Measurements from ENCODE around the gene OR2T11. TPM values are rescaled to one million over a fixed set of nuclear protein-coding genes. Genes with fewer than 3 reads are reported as not detected.
"Not testable (repeated sequence)": the region's sequence is repeated elsewhere in the genome, so short reads cannot be mapped to it uniquely, and the experiment has no call there.

The OR2T11 gene
- not detected for total RNA-seq

GRCh38 chr1:248634991-248635390 is at the start of gene OR2T11:
OR2T11 (minus strand) TSS chr1:248635091; CDS start chr1:248627128, 7,963 bp downstream.
- POLR2A ChIA-PET = not testable (repeated sequence)

GRCh38 chr1:248681651-248682050 is 46.8 kb upstream of the OR2T11 start:
- CTCF ChIA-PET = no interaction called here
- POLR2A ChIA-PET = no interaction called here

More at GRCh38 chr1:248634991-248635390, at the start of gene OR2T11:
- CTCF ChIA-PET = not testable (repeated sequence)

GRCh38 chr1:248670003-248670402 is 35.1 kb upstream of the OR2T11 start:
- ChIA-PET CTCF (no interaction called here), POLR2A (no interaction called here)

- POLR2A ChIA-PET, CTCF ChIA-PET: not testable (repeated sequence)
Observed at GRCh38 chr1:248663453-248664328, 28.8 kb upstream of the OR2T11 start.

GRCh38 chr1:248656797-248657196 is 21.9 kb upstream of the OR2T11 start:
- POLR2A ChIA-PET, CTCF ChIA-PET: not testable (repeated sequence)

GRCh38 chr1:248655354-248655753 is 20.5 kb upstream of the OR2T11 start, which contains the start of gene OR2T27:
OR2T27 (minus strand) TSS chr1:248655528; CDS start chr1:248650884, 4,644 bp downstream.
- CTCF ChIA-PET, POLR2A ChIA-PET: not testable (repeated sequence)

GRCh38 chr1:248648770-248649536 is 14.1 kb upstream of the OR2T11 start:
- POLR2A ChIA-PET, CTCF ChIA-PET: not testable (repeated sequence)

GRCh38 chr1:248645178-248645577 is 10.3 kb upstream of the OR2T11 start, which contains the start of gene OR2T35:
OR2T35 (minus strand) TSS chr1:248645278; CDS start chr1:248639258, 6,020 bp downstream.
- POLR2A ChIA-PET = not testable (repeated sequence)

GRCh38 chr1:248642971-248643651 is 8.2 kb upstream of the OR2T11 start:
- POLR2A ChIA-PET, CTCF ChIA-PET: not testable (repeated sequence)

More at GRCh38 chr1:248645178-248645577, 10.3 kb upstream of the OR2T11 start, which contains the start of gene OR2T35:
- CTCF ChIA-PET = not testable (repeated sequence)

- POLR2A ChIA-PET, CTCF ChIA-PET: not testable (repeated sequence)
Observed at GRCh38 chr1:248641583-248641982, 6.7 kb upstream of the OR2T11 start.

- CTCF ChIA-PET, POLR2A ChIA-PET: not testable (repeated sequence)
Observed at GRCh38 chr1:248640906-248641305, 6.0 kb upstream of the OR2T11 start.

- POLR2A ChIA-PET, CTCF ChIA-PET: not testable (repeated sequence)
Observed at GRCh38 chr1:248639652-248640051, 4.8 kb upstream of the OR2T11 start.

- CTCF ChIA-PET = not testable (repeated sequence)
Observed at GRCh38 chr1:248636612-248637011, 1.7 kb upstream of the OR2T11 start.

GRCh38 chr1:248631354-248632008 is 3.4 kb downstream of the OR2T11 start:
- ChIA-PET POLR2A (no interaction called here), CTCF (no interaction called here)

More at GRCh38 chr1:248636612-248637011, 1.7 kb upstream of the OR2T11 start:
- POLR2A ChIA-PET = not testable (repeated sequence)

GRCh38 chr1:248630551-248630950 is 4.3 kb downstream of the OR2T11 start:
- ChIA-PET POLR2A (no interaction called here), CTCF (no interaction called here)

GRCh38 chr1:248627971-248628844 is 6.7 kb downstream of the OR2T11 start:
- CTCF ChIA-PET = no interaction called here
- POLR2A ChIA-PET = no interaction called here

- POLR2A ChIA-PET = no interaction called here
- CTCF ChIA-PET = no interaction called here
Observed at GRCh38 chr1:248625971-248626370, 8.9 kb downstream of the OR2T11 start.

GRCh38 chr1:248625166-248625565 is 9.7 kb downstream of the OR2T11 start:
- POLR2A ChIA-PET = no interaction called here
- CTCF ChIA-PET = no interaction called here

GRCh38 chr1:248622570-248623001 is 12.3 kb downstream of the OR2T11 start:
- ChIA-PET CTCF (interaction anchor here (1.3 kb wide), 1 partner anchor 184 kb away, joined by 4 read pairs; no protein-coding TSS in a partner anchor), POLR2A (no interaction called here)
